HepG2 (cell line): ENCODE data around the gene CYTH1.

Experiments used
- ARNTL ChIP-seq: sonication (generic); formaldehyde crosslinking; IDR thresholded peaks from 2 replicates; pipeline ENCODE4 v1.4.0; 2020; ENCODE audit warnings: mild to moderate bottlenecking, missing genetic modification reagents
- POLR2A ChIP-seq, 2 experiments: IDR thresholded peaks; 2 replicates each; pipeline ENCODE4 v1.6.1; 2011; ENCODE audit warnings: low read depth in 2 of 2, low read length in 2 of 2, mild to moderate bottlenecking in 1 of 2, moderate library complexity in 1 of 2; ENCODE audit not compliant: insufficient read depth in 1 of 2
- SALL2 ChIP-seq: sonication (generic); formaldehyde crosslinking; IDR thresholded peaks from 2 replicates; pipeline ENCODE4 v1.8.1; 2023; ENCODE audit warnings: mild to moderate bottlenecking, missing genetic modification reagents, inconsistent platforms
- SP1 ChIP-seq, 2 experiments: fragments of 450-650 bp in 1 of 2; sonication (generic) in 1 of 2; formaldehyde crosslinking in 1 of 2; IDR thresholded peaks; 2 replicates each; pipeline versions ENCODE4 v1.4.0 to v1.6.1; 2016 to 2020; ENCODE audit warnings: missing genetic modification reagents in 1 of 2
- ZFP36 ChIP-seq: fragments of 150-350 bp; IDR thresholded peaks from 2 replicates; pipeline ENCODE4 v1.6.1; 2018; ENCODE audit warnings: borderline replicate concordance, low read length, low read depth; ENCODE audit not compliant: partially characterized antibody
- ZFP90 ChIP-seq: sonication (generic); formaldehyde crosslinking; IDR thresholded peaks from 2 replicates; pipeline ENCODE4 v1.8.0; 2022; ENCODE audit warnings: missing genetic modification reagents, mild to moderate bottlenecking, inconsistent platforms, borderline replicate concordance
- ZNF562 ChIP-seq: sonication (generic); formaldehyde crosslinking; IDR thresholded peaks from 2 replicates; pipeline ENCODE4 v1.8.0; 2022; ENCODE audit warnings: missing genetic modification reagents, borderline replicate concordance
- TF ChIP-seq, protein P1 (sequence below): conservative IDR thresholded peaks from 2 replicates; pipeline ENCODE4 v1.6.1; 2018; ENCODE audit warnings: missing genetic modification reagents
- TF ChIP-seq, protein P2 (sequence below): sonication (generic); formaldehyde crosslinking; IDR thresholded peaks from 2 replicates; pipeline ENCODE4 v1.9.0; 2022; ENCODE audit warnings: missing genetic modification reagents, mild to moderate bottlenecking, borderline replicate concordance
- TF ChIP-seq, protein P3 (sequence below): sonication (generic); formaldehyde crosslinking; IDR thresholded peaks from one replicate; pipeline ENCODE4 v1.5.1; 2020; ENCODE audit warnings: mild to moderate bottlenecking, missing genetic modification reagents; ENCODE audit errors: not compliant biosample characterization

DNA sequence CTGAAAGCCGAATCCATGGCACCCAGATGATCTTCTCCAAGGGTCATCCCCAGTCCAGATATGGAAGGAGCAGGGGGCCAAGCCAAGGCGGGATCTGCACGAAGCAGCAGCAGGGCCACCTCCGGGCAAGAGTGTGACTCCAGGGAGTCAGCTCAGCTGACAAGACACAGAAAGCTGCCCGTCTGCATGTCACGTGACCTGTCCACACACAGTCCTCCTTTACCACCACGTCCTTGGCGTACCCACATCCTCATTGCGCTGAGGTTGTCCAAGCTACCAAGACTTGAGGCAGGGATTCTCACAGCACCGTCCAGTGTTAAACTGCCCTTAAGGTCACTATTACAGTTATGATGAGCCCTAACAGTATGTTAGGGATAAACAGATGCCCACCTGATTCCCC is 11.3 kb upstream of the CYTH1 start:
- TF ChIP-seq POLR2A (IDR thresholded peaks at IDR 0.05; ENCODE audit: insufficient read depth in 1 of 2, low read depth in 2 of 2, low read length in 2 of 2) (0 out of 4 replicates have a peak, but pooled peaks of 1 of the 2 experiments have one; percentile 30), SP1 (IDR thresholded peaks at IDR 0.05) (no peak), SP1 (CRISPR knock-in tag; IDR thresholded peaks at IDR 0.05) (no peak), ZFP90 (CRISPR knock-in tag) (no peak), ZNF562 (CRISPR knock-in tag) (no peak), SALL2 (CRISPR knock-in tag) (no peak), ARNTL (CRISPR knock-in tag) (no peak), ZFP36 (no peak)
- TF ChIP-seq, protein P1, sequence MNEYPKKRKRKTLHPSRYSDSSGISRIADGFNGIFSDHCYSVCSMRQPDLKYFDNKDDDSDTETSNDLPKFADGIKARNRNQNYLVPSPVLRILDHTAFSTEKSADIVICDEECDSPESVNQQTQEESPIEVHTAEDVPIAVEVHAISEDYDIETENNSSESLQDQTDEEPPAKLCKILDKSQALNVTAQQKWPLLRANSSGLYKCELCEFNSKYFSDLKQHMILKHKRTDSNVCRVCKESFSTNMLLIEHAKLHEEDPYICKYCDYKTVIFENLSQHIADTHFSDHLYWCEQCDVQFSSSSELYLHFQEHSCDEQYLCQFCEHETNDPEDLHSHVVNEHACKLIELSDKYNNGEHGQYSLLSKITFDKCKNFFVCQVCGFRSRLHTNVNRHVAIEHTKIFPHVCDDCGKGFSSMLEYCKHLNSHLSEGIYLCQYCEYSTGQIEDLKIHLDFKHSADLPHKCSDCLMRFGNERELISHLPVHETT (CRISPR knock-in tag), result no peak
- TF ChIP-seq, protein P2, sequence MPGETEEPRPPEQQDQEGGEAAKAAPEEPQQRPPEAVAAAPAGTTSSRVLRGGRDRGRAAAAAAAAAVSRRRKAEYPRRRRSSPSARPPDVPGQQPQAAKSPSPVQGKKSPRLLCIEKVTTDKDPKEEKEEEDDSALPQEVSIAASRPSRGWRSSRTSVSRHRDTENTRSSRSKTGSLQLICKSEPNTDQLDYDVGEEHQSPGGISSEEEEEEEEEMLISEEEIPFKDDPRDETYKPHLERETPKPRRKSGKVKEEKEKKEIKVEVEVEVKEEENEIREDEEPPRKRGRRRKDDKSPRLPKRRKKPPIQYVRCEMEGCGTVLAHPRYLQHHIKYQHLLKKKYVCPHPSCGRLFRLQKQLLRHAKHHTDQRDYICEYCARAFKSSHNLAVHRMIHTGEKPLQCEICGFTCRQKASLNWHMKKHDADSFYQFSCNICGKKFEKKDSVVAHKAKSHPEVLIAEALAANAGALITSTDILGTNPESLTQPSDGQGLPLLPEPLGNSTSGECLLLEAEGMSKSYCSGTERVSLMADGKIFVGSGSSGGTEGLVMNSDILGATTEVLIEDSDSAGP (CRISPR knock-in tag), result no peak
- TF ChIP-seq, protein P3, sequence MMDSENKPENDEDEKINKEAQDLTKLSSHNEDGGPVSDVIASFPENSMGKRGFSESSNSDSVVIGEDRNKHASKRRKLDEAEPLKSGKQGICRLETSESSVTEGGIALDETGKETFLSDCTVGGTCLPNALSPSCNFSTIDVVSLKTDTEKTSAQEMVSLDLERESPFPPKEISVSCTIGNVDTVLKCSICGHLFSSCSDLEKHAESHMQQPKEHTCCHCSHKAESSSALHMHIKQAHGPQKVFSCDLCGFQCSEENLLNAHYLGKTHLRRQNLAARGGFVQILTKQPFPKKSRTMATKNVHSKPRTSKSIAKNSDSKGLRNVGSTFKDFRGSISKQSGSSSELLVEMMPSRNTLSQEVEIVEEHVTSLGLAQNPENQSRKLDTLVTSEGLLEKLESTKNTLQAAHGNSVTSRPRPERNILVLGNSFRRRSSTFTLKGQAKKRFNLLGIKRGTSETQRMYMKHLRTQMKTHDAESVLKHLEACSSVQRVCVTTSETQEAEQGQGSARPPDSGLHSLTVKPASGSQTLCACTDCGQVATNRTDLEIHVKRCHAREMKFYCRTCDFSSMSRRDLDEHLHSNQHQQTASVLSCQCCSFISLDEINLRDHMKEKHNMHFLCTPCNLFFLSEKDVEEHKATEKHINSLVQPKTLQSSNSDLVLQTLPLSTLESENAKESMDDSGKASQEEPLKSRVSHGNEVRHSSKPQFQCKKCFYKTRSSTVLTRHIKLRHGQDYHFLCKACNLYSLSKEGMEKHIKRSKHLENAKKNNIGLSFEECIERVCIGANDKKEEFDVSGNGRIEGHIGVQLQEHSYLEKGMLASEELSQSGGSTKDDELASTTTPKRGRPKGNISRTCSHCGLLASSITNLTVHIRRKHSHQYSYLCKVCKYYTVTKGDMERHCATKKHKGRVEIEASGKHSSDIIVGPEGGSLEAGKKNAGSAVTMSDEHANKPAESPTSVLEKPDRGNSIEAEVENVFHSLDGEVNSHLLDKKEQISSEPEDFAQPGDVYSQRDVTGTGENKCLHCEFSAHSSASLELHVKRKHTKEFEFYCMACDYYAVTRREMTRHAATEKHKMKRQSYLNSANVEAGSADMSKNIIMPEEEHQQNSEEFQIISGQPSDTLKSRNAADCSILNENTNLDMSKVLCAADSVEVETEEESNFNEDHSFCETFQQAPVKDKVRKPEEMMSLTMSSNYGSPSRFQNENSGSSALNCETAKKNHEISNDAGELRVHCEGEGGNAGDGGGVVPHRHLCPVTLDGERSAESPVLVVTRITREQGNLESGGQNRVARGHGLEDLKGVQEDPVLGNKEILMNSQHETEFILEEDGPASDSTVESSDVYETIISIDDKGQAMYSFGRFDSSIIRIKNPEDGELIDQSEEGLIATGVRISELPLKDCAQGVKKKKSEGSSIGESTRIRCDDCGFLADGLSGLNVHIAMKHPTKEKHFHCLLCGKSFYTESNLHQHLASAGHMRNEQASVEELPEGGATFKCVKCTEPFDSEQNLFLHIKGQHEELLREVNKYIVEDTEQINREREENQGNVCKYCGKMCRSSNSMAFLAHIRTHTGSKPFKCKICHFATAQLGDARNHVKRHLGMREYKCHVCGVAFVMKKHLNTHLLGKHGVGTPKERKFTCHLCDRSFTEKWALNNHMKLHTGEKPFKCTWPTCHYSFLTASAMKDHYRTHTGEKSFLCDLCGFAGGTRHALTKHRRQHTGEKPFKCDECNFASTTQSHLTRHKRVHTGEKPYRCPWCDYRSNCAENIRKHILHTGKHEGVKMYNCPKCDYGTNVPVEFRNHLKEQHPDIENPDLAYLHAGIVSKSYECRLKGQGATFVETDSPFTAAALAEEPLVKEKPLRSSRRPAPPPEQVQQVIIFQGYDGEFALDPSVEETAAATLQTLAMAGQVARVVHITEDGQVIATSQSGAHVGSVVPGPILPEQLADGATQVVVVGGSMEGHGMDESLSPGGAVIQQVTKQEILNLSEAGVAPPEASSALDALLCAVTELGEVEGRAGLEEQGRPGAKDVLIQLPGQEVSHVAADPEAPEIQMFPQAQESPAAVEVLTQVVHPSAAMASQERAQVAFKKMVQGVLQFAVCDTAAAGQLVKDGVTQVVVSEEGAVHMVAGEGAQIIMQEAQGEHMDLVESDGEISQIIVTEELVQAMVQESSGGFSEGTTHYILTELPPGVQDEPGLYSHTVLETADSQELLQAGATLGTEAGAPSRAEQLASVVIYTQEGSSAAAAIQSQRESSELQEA, result no peak
